HEK293 (cell line): Measurements from ENCODE around the gene CHMP1B.
"Not testable (repeated sequence)": the region's sequence is repeated elsewhere in the genome, so short reads cannot be mapped to it uniquely, and the experiment has no call there.

Experiments
- CTCF ChIA-PET: fragments of 350-600 bp; formaldehyde crosslinking; extraction: SDS; loops from one replicate; lab custom pipeline; 2021; ENCODE audit warnings: antibody characterized with exemption; lab: Yijun Ruan, JAX
- POLR2A ChIA-PET: fragments of 300-600 bp; formaldehyde crosslinking; extraction: SDS; loops from one replicate; lab custom pipeline; 2020; ENCODE audit warnings: antibody characterized with exemption, inconsistent platforms; lab: Yijun Ruan, JAX
- H3K27ac ChIP-seq: fragments of 200-500 bp; sonication (Bioruptor generic); 2 replicates; pipeline ENCODE4 v1.5.1; 2014; ENCODE audit warnings: low read depth, low read length, control low read depth, inconsistent platforms; ENCODE audit errors: extremely low read depth
- H3K36me3 ChIP-seq, 2 experiments: fragments of 200-500 bp in 1 of 2; sonication (Bioruptor generic) in 1 of 2; 1 replicate in 1 of 2; 2 replicates in 1 of 2; pipeline ENCODE4 v1.5.1; 2014 to 2017; ENCODE audit warnings: inconsistent platforms in 2 of 2, low read length in 2 of 2; ENCODE audit not compliant: control insufficient read depth in 2 of 2, insufficient read depth in 1 of 2
- H3K4me1 ChIP-seq: fragments of 200-500 bp; sonication (Bioruptor generic); 2 replicates; pipeline ENCODE4 v1.5.1; 2014; ENCODE audit warnings: mild to moderate bottlenecking, low read length, inconsistent platforms; ENCODE audit not compliant: control insufficient read depth, insufficient read depth
- H3K4me3 ChIP-seq: 2 replicates; pipeline ENCODE4 v1.5.1; 2011; ENCODE audit warnings: low read depth, mild to moderate bottlenecking, control low read depth, low read length, moderate library complexity
- H3K9me3 ChIP-seq: fragments of 200-500 bp; sonication (Bioruptor generic); 2 replicates; pipeline ENCODE4 v1.5.1; 2014; ENCODE audit warnings: low read depth, low read length, inconsistent platforms; ENCODE audit not compliant: control insufficient read depth, insufficient read depth
- EGR2 ChIP-seq: fragments of 450-650 bp; formaldehyde crosslinking; IDR thresholded peaks from 2 replicates; pipeline ENCODE4 v1.5.1; 2016; ENCODE audit warnings: low read depth, missing biosample characterization, missing genetic modification characterization
- KLF7 ChIP-seq: fragments of 450-650 bp; formaldehyde crosslinking; IDR thresholded peaks from 2 replicates; pipeline ENCODE4 v1.5.1; 2016; ENCODE audit warnings: missing biosample characterization, missing genetic modification characterization, borderline replicate concordance
- MYNN ChIP-seq: fragments of 450-650 bp; formaldehyde crosslinking; IDR thresholded peaks from 2 replicates; pipeline ENCODE4 v1.5.1; 2016; ENCODE audit warnings: missing biosample characterization, missing genetic modification characterization, borderline replicate concordance
- SCRT1 ChIP-seq: fragments of 450-650 bp; formaldehyde crosslinking; IDR thresholded peaks from 2 replicates; pipeline ENCODE4 v1.5.1; 2016; ENCODE audit warnings: missing biosample characterization, missing genetic modification characterization, borderline replicate concordance
- ZBTB1 ChIP-seq: fragments of 450-650 bp; formaldehyde crosslinking; IDR thresholded peaks from 2 replicates; pipeline ENCODE4 v1.5.1; 2016; ENCODE audit warnings: missing biosample characterization, missing genetic modification characterization
- ZFP3 ChIP-seq: fragments of 450-650 bp; formaldehyde crosslinking; IDR thresholded peaks from 2 replicates; pipeline ENCODE4 v1.5.1; 2016; ENCODE audit warnings: low read depth, missing biosample characterization, missing genetic modification characterization
- ZNF138 ChIP-seq: fragments of 450-650 bp; formaldehyde crosslinking; IDR thresholded peaks from 2 replicates; pipeline ENCODE4 v1.5.1; 2016; ENCODE audit warnings: missing biosample characterization, missing genetic modification characterization, borderline replicate concordance
- ZNF2 ChIP-seq: fragments of 450-650 bp; formaldehyde crosslinking; IDR thresholded peaks from 2 replicates; pipeline ENCODE4 v1.5.1; 2016; ENCODE audit warnings: missing biosample characterization, missing genetic modification characterization
- ZNF23 ChIP-seq: fragments of 450-650 bp; formaldehyde crosslinking; IDR thresholded peaks from 2 replicates; pipeline ENCODE4 v1.5.1; 2016; ENCODE audit warnings: missing biosample characterization, missing genetic modification characterization, borderline replicate concordance
- ZNF416 ChIP-seq: fragments of 450-650 bp; formaldehyde crosslinking; IDR thresholded peaks from 2 replicates; pipeline ENCODE4 v1.5.1; 2016; ENCODE audit warnings: missing biosample characterization, missing genetic modification characterization
- ZNF433 ChIP-seq: fragments of 450-650 bp; formaldehyde crosslinking; IDR thresholded peaks from 2 replicates; pipeline ENCODE4 v1.5.1; 2016; ENCODE audit warnings: missing biosample characterization, missing genetic modification characterization, low read depth
- ZNF558 ChIP-seq: fragments of 450-650 bp; formaldehyde crosslinking; IDR thresholded peaks from 2 replicates; pipeline ENCODE4 v1.5.1; 2016; ENCODE audit warnings: missing biosample characterization, missing genetic modification characterization
- ZNF561 ChIP-seq: fragments of 450-650 bp; IDR thresholded peaks from 2 replicates; pipeline ENCODE4 v1.5.1; 2018; ENCODE audit warnings: missing biosample characterization, missing genetic modification characterization, borderline replicate concordance
- ZNF629 ChIP-seq: fragments of 450-650 bp; formaldehyde crosslinking; IDR thresholded peaks from 2 replicates; pipeline ENCODE4 v1.5.1; 2017; ENCODE audit warnings: missing biosample characterization, missing genetic modification characterization
- ZNF658 ChIP-seq: fragments of 450-650 bp; formaldehyde crosslinking; IDR thresholded peaks from 2 replicates; pipeline ENCODE4; 2016; ENCODE audit warnings: missing biosample characterization, missing genetic modification characterization
- ZNF660 ChIP-seq: fragments of 450-650 bp; IDR thresholded peaks from 2 replicates; pipeline ENCODE4 v1.5.1; 2018; ENCODE audit warnings: missing biosample characterization, mild to moderate bottlenecking, missing genetic modification characterization
- ZNF707 ChIP-seq: fragments of 450-650 bp; formaldehyde crosslinking; IDR thresholded peaks from 2 replicates; pipeline ENCODE4 v1.5.1; 2016; ENCODE audit warnings: missing biosample characterization, missing genetic modification characterization
- ZSCAN30 ChIP-seq: fragments of 450-650 bp; IDR thresholded peaks from 2 replicates; pipeline ENCODE4 v1.5.1; 2018; ENCODE audit warnings: missing biosample characterization, mild to moderate bottlenecking, missing genetic modification characterization, moderate library complexity
- TF ChIP-seq, protein P1 (sequence below): fragments of 450-650 bp; formaldehyde crosslinking; IDR thresholded peaks from 2 replicates; pipeline ENCODE4 v1.5.1; 2016; ENCODE audit warnings: missing biosample characterization, missing genetic modification characterization
- TF ChIP-seq, protein P2 (sequence below): fragments of 450-650 bp; formaldehyde crosslinking; IDR thresholded peaks from 2 replicates; pipeline ENCODE4 v1.5.1; 2016; ENCODE audit warnings: missing biosample characterization, missing genetic modification characterization
- TF ChIP-seq, protein P3 (sequence below): fragments of 450-650 bp; formaldehyde crosslinking; IDR thresholded peaks from 2 replicates; pipeline ENCODE4 v1.5.1; 2016; ENCODE audit warnings: missing biosample characterization, missing genetic modification characterization
- TF ChIP-seq, protein P4 (sequence below): fragments of 450-650 bp; formaldehyde crosslinking; IDR thresholded peaks from 2 replicates; pipeline ENCODE4 v1.5.1; 2016; ENCODE audit warnings: missing biosample characterization, missing genetic modification characterization
- TF ChIP-seq, protein P5 (sequence below): fragments of 450-650 bp; formaldehyde crosslinking; IDR thresholded peaks from 2 replicates; pipeline ENCODE4 v1.5.1; 2016; ENCODE audit warnings: missing biosample characterization, missing genetic modification characterization
- TF ChIP-seq, protein P6 (sequence below): fragments of 450-650 bp; formaldehyde crosslinking; IDR thresholded peaks from 2 replicates; pipeline ENCODE4 v1.5.1; 2016; ENCODE audit warnings: missing biosample characterization, missing genetic modification characterization

CHMP1B gene

DNA sequence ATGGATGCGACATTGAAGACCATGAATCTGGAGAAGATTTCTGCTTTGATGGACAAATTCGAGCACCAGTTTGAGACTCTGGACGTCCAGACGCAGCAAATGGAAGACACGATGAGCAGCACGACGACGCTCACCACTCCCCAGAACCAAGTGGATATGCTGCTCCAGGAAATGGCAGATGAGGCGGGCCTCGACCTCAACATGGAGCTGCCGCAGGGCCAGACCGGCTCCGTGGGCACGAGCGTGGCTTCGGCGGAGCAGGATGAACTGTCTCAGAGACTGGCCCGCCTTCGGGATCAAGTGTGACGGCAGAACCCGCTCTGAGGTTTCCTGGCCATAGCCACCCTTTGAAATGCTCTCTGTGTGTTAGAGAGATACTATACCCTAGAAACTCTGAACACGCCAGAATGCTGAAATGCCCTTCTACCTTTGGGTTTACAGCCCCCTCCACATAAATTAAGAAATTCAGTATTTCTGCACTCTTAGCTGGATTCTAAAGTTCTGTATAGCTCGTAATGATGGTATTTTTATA lies 659 bp downstream of the CHMP1B start (continued):
- no peak for TF ChIP-seq KLF7 (tag by site-specific recombination)
- TF ChIP-seq, protein P1, sequence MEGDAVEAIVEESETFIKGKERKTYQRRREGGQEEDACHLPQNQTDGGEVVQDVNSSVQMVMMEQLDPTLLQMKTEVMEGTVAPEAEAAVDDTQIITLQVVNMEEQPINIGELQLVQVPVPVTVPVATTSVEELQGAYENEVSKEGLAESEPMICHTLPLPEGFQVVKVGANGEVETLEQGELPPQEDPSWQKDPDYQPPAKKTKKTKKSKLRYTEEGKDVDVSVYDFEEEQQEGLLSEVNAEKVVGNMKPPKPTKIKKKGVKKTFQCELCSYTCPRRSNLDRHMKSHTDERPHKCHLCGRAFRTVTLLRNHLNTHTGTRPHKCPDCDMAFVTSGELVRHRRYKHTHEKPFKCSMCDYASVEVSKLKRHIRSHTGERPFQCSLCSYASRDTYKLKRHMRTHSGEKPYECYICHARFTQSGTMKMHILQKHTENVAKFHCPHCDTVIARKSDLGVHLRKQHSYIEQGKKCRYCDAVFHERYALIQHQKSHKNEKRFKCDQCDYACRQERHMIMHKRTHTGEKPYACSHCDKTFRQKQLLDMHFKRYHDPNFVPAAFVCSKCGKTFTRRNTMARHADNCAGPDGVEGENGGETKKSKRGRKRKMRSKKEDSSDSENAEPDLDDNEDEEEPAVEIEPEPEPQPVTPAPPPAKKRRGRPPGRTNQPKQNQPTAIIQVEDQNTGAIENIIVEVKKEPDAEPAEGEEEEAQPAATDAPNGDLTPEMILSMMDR (tag by site-specific recombination) = 0 out of 2 replicates have a peak, but pooled peaks have one; percentile 4
- TF ChIP-seq, protein P2, sequence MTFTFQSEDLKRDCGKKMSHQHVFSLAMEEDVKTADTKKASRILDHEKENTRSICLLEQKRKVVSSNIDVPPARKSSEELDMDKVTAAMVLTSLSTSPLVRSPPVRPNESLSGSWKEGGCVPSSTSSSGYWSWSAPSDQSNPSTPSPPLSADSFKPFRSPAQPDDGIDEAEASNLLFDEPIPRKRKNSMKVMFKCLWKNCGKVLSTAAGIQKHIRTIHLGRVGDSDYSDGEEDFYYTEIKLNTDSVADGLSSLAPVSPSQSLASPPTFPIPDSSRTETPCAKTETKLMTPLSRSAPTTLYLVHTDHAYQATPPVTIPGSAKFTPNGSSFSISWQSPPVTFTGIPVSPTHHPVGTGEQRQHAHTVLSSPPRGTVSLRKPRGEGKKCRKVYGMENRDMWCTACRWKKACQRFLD = no peak

DNA sequence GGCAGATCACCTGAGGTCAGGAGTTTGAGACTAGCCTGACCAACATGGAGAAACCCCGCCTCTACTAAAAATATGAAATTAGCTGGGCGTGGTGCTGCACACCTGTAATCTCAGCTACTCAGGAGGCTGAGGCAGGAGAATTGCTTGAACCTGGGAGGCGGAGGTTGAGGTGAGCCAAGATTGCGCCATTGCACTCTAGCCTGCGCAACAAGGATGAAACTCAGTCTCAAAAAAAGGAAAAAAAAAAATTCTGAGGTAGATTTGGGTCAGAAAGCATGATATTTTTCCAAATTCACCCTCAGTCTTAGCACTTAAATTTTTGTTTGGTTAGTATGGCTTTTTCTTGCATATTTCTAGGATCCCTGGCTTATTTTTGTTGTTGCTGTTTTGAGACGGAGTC lies 3.3 kb downstream of the CHMP1B start:
- H3K27ac ChIP-seq, H3K9me3 ChIP-seq, H3K36me3 ChIP-seq, POLR2A ChIA-PET, H3K4me3 ChIP-seq: not testable (repeated sequence)
- CTCF ChIA-PET = interaction anchor here (0.8 kb wide), 1 partner anchor 55 kb away, joined by 3 read pairs; no protein-coding TSS in a partner anchor
- H3K4me1 ChIP-seq = peaks cover 18% of the 10 kb centered on the region

DNA sequence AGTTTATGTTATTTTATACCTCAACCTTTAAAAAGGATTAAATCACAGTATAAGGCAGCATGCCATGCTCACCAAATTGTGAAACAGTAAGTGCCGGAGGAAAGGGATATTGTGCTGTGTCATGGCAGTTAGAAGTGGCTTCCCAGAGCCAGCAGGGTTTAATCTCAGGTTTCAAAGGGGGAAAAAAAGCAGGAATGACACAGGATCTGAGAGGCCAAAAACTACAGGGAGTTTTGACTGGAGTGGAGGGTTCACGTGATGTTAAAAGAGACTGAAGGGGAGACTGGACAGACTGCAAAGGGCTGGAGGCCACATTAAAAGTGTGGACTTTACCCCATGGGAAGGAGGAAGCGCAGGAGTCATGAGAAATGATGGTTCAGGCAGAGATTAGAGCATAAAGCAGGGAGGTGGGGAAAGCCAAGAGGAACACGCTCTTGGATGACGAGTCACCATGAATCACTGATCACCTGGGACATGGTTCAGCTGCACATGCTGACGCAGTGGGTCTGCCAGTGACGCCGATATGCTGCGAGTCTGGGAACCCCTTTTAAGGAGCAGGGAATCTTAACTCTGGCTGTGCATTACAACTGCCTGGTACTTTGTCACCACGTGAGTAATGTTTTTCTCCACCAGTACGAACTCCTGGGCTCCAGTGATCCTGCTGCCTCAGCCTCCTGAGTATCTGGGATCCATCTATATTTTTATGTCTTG lies 6.1 kb downstream of the CHMP1B start:
- Histone ChIP-seq H3K4me1 (peaks cover 15% of the 10 kb centered on the region), H3K4me3 (peak overlapping the region; percentile 6; the same call in 1 of the 2 replicates), H3K9me3 (no peaks in the 10 kb centered on the region), H3K36me3 (peaks cover 0 to 3% of the 10 kb centered on the region in 2 experiments), H3K27ac (peak overlapping the region; percentile 74)
- ChIA-PET POLR2A (no interaction called here), CTCF (no interaction called here)
- TF ChIP-seq, protein P3, sequence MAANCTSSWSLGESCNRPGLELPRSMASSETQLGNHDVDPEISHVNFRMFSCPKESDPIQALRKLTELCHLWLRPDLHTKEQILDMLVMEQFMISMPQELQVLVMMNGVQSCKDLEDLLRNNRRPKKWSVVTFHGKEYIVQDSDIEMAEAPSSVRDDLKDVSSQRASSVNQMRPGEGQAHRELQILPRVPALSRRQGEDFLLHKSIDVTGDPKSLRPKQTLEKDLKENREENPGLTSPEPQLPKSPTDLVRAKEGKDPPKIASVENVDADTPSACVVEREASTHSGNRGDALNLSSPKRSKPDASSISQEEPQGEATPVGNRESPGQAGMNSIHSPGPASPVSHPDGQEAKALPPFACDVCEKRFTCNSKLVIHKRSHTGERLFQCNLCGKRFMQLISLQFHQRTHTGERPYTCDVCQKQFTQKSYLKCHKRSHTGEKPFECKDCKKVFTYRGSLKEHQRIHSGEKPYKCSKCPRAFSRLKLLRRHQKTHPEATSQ (tag by site-specific recombination) = no peak
- TF ChIP-seq MYNN (tag by site-specific recombination) = no peak
- no peak for TF ChIP-seq ZBTB1 (tag by site-specific recombination)
- 0 out of 2 replicates have a peak, but pooled peaks have one; percentile 31 for TF ChIP-seq ZSCAN30 (tag by site-specific recombination)
- TF ChIP-seq ZNF23 (tag by site-specific recombination) = no peak; the same call in 1 of the 2 replicates
- TF ChIP-seq, protein P4, sequence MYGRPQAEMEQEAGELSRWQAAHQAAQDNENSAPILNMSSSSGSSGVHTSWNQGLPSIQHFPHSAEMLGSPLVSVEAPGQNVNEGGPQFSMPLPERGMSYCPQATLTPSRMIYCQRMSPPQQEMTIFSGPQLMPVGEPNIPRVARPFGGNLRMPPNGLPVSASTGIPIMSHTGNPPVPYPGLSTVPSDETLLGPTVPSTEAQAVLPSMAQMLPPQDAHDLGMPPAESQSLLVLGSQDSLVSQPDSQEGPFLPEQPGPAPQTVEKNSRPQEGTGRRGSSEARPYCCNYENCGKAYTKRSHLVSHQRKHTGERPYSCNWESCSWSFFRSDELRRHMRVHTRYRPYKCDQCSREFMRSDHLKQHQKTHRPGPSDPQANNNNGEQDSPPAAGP = no peak
- 0 out of 2 replicates have a peak, but pooled peaks have one; percentile 48 for TF ChIP-seq ZNF558 (tag by site-specific recombination)
- TF ChIP-seq ZNF660 (tag by site-specific recombination) = no peak; the same call in 1 of the 2 replicates
- TF ChIP-seq ZFP3 = no peak
- no peak for TF ChIP-seq SCRT1 (tag by site-specific recombination)
- TF ChIP-seq ZNF629 (tag by site-specific recombination) = peak; percentile 99
- TF ChIP-seq ZNF138 = no peak
- no peak for TF ChIP-seq ZNF433 (tag by site-specific recombination)
- TF ChIP-seq, protein P5, sequence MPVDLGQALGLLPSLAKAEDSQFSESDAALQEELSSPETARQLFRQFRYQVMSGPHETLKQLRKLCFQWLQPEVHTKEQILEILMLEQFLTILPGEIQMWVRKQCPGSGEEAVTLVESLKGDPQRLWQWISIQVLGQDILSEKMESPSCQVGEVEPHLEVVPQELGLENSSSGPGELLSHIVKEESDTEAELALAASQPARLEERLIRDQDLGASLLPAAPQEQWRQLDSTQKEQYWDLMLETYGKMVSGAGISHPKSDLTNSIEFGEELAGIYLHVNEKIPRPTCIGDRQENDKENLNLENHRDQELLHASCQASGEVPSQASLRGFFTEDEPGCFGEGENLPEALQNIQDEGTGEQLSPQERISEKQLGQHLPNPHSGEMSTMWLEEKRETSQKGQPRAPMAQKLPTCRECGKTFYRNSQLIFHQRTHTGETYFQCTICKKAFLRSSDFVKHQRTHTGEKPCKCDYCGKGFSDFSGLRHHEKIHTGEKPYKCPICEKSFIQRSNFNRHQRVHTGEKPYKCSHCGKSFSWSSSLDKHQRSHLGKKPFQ = no peak
- TF ChIP-seq, protein P6, sequence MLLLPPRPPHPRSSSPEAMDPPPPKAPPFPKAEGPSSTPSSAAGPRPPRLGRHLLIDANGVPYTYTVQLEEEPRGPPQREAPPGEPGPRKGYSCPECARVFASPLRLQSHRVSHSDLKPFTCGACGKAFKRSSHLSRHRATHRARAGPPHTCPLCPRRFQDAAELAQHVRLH = no peak
- TF ChIP-seq ZNF561 = no peak
- no peak for TF ChIP-seq ZNF658
- no peak for TF ChIP-seq ZNF2 (tag by site-specific recombination)
- no peak for TF ChIP-seq ZNF707 (tag by site-specific recombination)
- TF ChIP-seq ZNF416 = no peak
- no peak for TF ChIP-seq EGR2 (tag by site-specific recombination)
